NCI-H2171 (cell line): ENCODE results near the gene CNIH3.

Experiments
- DNase-seq: peaks from one replicate; lab custom pipeline; 2025; lab: John Stamatoyannopoulos, UW

Gene CNIH3

GRCh38 chr1:224773646-224774045 lies 157.5 kb downstream of the CNIH3 start:
- no peak for DNase-seq

DNA sequence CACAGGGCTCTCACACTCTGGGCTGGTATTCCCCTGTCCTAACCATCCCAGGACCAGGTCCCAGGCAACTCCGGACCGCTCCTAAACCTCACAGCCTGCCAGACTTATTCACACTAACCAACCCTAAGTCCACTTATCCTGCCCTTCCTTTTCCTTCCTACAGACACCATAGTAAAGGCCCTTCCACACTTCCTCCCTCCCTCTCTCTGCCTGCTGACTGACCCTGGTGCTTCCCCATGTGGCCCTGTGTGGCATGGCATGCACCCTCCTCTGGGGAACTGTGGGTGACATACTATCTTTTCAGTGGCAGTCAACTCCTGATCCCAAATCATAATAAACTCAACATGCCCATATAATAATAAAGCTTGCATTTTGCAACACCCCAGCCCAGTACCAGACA lies 158.3 kb downstream of the CNIH3 start:
- no peak for DNase-seq

DNA sequence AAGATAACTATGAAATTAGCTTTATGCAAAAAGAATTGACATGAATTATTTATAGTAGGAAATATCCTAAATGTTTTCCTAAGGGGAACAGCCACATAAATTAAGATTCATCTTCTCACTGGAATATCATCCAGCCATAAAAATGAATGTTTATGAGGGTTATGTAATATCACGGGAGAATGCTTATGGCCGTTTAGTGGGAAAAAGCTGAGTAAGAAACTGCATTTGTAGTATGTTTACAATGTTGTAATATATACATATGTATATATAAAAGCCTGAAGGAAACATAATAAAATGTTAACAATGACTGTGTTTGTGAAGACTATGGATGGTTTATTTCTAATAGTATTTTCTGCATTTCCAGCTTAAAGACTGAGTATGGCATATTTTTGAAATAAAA lies 161.1 kb downstream of the CNIH3 start:
- no peak for DNase-seq

- no peak for DNase-seq
Measured at GRCh38 chr1:224779536-224779935, 163.4 kb downstream of the CNIH3 start.

DNA sequence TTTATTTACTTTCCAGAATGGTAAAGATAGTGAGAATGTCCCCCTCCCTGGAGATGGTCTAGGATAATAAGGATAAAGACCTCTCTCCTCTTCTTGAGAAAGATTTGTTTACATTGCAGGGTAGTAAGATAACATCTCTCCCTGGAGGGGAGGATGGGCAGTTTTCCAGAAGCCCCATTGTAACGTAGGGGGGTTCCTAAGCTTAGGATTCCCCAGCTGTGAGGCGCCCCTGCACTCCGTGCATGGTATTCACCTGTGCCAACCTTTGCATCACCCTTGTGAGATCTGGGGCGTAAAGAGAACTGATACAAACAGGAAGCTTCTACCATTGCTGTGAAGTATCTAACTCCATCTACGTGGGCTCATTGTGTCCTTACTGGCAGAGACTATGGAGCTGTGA lies 164.6 kb downstream of the CNIH3 start:
- DNase-seq, result no peak

DNA sequence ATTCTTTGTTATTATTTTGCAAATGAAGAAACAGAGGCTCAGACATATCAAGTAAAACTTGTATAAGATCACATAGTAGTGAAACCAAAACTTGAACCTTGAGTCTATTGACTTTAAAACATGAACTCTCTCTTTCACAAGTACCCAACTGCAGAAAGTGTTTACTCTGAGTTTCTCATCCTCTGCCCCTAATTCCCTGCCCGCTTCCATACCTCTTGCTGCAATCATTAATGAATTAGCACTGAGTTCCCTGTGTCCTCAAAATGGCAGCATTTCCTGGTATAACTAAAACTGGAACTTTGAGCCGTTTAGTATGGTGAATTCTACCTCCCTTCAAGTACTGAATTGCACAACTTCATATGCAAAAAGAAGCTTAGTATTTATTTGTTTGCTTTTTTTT lies 165.7 kb downstream of the CNIH3 start:
- no peak for DNase-seq

GRCh38 chr1:224782281-224783000 lies 166.3 kb downstream of the CNIH3 start:
- no peak for DNase-seq

DNA sequence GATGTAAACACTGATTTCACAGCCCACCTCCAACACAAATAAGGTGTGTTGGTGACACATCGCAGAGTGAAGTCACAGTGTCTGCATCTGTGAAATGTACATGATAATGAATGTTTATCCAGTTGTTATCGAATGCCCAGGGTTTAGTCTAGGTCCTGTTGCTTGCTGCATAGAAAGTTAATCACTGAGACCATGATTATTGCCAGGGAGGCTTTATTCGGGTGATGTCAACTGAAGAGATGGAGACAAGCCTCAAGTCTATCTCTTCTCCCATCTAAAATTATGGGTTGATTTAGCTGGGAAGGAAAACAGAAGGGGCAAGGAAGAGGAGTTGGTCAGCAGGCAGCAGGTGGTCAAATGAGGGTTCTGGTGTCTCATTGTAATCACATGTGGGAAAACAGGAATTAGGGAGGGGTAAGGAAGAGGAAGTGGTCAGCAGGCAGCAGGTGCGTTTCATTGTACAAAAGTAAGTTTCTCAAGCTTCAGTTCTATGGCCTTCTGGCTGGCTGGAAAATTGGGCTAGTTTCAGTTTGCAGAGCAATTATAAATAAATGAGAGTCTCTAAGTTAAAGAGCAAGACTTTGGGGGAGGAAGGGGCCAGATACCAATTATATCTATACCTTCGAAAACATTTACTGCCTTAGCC lies 167.0 kb downstream of the CNIH3 start:
- DNase-seq, result no peak

- DNase-seq, result no peak
Measured at GRCh38 chr1:224784265-224785039, 168.3 kb downstream of the CNIH3 start.

- no peak for DNase-seq
Measured at GRCh38 chr1:224785040-224785328, 168.9 kb downstream of the CNIH3 start.

GRCh38 chr1:224785622-224786021 lies 169.5 kb downstream of the CNIH3 start:
- DNase-seq, result no peak

- no peak for DNase-seq
Measured at GRCh38 chr1:224786533-224787250, 170.6 kb downstream of the CNIH3 start.

GRCh38 chr1:224789311-224789710 lies 173.2 kb downstream of the CNIH3 start:
- DNase-seq, result no peak
